Right lobe of liver (tissue), 4 donors: ENCODE data around the gene BTBD19.

Experiments used
- CTCF ChIP-seq, 4 donors: fragments of 200-600 bp in 3 of 4; fragments of 450-650 bp in 1 of 4; IDR thresholded peaks; one replicate each; pipeline versions ENCODE4 v1.5.1 to v1.8.0; 2016 to 2022; ENCODE audit warnings: antibody characterized with exemption in 4 of 4, mild to moderate bottlenecking in 2 of 4
- POLR2A ChIP-seq: fragments of 450-650 bp; IDR thresholded peaks from one replicate; pipeline ENCODE4 v1.6.1; 2017; ENCODE audit warnings: antibody characterized with exemption, mild to moderate bottlenecking
- donor health status: DM: no; HTN: no; CAD: no.
- donor health status: DM: no; HTN: no; CAD: no.
- donor health status: DM: no; HTN: yes; CAD: no.

DNA sequence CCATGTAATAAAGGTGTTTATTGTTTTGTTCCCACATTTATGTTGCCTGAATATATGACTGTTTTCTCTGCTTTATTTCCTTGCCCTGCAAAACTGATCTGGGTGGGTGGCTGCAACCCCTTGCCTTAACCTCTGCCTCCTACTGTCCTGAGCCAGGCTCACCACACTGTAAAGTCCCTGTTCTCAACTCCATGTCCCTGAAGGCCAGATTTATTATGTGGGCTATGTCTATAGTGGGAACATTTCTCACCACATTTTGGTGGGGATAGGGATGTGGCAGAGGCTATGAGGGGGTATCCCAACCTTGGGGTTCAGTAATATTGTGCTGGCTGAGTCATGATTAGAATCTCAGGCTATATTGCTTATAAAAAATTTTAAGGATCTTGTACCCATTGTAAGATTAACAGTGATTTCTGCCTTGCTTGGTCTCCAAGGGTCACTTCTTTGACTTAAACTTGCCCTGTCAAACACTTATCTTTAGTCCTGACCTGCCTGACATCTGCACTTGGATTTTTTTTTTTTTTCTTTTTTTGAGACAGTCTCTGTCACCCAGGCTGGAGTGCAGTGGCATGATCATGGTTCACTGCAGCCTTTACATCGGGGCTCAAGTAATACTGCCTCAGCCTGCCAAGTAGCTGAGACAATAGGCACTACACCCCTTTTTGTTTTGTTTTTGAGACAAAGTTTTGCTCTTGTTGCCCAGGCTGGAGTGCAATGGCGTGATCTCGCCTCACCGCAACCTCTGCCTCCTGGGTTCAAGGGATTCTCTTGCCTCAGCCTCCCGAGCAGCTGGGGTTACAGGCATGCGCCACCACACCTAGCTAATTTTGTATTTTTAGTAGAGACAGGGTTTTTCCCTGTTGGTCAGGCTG, 29.4 kb upstream of the BTBD19 start:
- TF ChIP-seq CTCF (IDR thresholded peaks at IDR 0.05) (no peak), POLR2A (no peak)
